ENCODE data around the gene THOC7. TPM values are rescaled to one million over a fixed set of nuclear protein-coding genes. Genes with fewer than 3 reads are reported as not detected.

THOC7 gene
- total RNA-seq, 1 experiment from 2014 or later = 53.0 TPM

DNA sequence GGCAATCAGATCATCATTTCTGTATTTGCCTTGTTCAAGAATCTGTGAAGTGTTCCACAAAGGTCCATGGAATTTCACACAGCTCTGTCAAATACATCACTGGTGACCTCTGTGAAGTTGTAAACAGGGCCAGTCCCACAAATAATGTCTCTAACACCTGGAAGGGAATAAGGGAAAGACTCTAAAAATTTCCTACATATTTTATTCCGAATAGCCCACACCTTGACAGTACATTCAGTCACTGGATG, 44.5 kb downstream of the THOC7 start, which contains the start of gene C3orf49:
TSS of gene C3orf49 (plus strand) at position 149 of the 248 bp plus-strand sequence. CDS start 173 bp downstream, outside the sequence.
- H3K27ac Mint-ChIP-seq = no peak within 1 kb of the TSS
- no peak for ATAC-seq
- TF ChIP-seq, protein P1, sequence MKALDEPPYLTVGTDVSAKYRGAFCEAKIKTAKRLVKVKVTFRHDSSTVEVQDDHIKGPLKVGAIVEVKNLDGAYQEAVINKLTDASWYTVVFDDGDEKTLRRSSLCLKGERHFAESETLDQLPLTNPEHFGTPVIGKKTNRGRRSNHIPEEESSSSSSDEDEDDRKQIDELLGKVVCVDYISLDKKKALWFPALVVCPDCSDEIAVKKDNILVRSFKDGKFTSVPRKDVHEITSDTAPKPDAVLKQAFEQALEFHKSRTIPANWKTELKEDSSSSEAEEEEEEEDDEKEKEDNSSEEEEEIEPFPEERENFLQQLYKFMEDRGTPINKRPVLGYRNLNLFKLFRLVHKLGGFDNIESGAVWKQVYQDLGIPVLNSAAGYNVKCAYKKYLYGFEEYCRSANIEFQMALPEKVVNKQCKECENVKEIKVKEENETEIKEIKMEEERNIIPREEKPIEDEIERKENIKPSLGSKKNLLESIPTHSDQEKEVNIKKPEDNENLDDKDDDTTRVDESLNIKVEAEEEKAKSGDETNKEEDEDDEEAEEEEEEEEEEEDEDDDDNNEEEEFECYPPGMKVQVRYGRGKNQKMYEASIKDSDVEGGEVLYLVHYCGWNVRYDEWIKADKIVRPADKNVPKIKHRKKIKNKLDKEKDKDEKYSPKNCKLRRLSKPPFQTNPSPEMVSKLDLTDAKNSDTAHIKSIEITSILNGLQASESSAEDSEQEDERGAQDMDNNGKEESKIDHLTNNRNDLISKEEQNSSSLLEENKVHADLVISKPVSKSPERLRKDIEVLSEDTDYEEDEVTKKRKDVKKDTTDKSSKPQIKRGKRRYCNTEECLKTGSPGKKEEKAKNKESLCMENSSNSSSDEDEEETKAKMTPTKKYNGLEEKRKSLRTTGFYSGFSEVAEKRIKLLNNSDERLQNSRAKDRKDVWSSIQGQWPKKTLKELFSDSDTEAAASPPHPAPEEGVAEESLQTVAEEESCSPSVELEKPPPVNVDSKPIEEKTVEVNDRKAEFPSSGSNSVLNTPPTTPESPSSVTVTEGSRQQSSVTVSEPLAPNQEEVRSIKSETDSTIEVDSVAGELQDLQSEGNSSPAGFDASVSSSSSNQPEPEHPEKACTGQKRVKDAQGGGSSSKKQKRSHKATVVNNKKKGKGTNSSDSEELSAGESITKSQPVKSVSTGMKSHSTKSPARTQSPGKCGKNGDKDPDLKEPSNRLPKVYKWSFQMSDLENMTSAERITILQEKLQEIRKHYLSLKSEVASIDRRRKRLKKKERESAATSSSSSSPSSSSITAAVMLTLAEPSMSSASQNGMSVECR (CRISPR knock-in tag; IDR thresholded peaks at IDR 0.05; ENCODE audit: borderline replicate concordance) = no peak
- no peak within 1 kb of the TSS for H3K4me3 Mint-ChIP-seq
- no peaks in the 10 kb centered on the region for H3K36me3 Mint-ChIP-seq
- DNase-seq (ENCODE audit: low spot score) = no peak
- ChIA-PET CTCF (interaction anchor here (0.7 to 5.1 kb wide), 8 partner anchors 13 to 469 kb away, joined by 3 to 37 read pairs (median 4); no protein-coding TSS in a partner anchor), POLR2A (interaction anchor here (0.5 kb wide), 1 partner anchor 45 kb away, joined by 3 read pairs; no protein-coding TSS in a partner anchor)
- no peaks in the 10 kb centered on the region for H3K27me3 Mint-ChIP-seq (ENCODE audit: low read depth)
- H3K9me3 Mint-ChIP-seq = no peaks in the 10 kb centered on the region
- H3K4me1 Mint-ChIP-seq = peaks cover 7% of the 10 kb centered on the region

DNA sequence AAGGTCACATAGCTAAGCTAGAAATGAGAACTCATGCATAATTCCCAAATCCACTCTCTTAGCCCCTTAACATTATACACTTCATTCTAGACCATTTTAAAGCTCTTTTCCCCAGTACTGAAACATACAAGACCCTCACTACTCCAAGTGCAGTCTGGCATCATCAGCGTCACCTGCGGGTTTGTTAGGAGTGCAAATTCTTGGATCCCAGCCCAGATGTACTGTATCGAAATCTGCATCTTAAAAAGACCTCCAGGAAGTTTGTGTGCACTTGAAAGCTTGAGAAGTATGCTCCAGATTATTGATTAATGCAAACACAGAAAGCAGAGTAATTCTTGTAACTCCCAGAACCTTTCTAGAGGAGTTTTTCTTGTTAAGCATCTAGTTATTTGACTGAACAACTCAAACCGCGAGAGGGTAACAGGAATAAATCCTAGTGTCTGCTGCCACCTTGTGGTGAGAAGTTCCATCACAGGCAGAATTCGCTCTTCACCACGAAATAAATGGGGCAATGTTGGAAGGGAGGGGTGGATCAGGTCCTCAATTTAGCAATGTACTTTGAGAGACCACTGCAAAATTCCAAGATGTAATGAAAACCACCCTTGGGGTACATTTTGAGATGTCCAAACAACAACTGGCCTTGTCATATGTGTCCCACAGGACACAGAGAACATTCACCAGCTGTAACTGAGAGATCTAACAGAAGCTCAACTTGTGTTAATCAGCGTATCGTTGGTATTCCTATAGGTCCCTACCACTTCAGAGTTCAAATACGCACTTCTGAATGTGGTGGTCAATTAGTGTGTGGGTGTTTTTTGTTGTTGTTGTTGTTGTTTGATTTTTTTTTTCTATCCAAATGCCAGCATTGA, 45.1 kb downstream of the THOC7 start:
- peak; percentile 72 for DNase-seq (ENCODE audit: low spot score)
- POLR2A ChIA-PET = interaction anchor here (0.5 kb wide), 1 partner anchor 44 kb away, joined by 3 read pairs; no protein-coding TSS in a partner anchor
- peaks cover 13% of the 10 kb centered on the region for H3K4me1 Mint-ChIP-seq
- ATAC-seq = peak; percentile 64
- H3K27me3 Mint-ChIP-seq (ENCODE audit: low read depth) = no peaks in the 10 kb centered on the region
- H3K36me3 Mint-ChIP-seq = no peaks in the 10 kb centered on the region
- H3K27ac Mint-ChIP-seq = no peak overlapping the region
- CTCF ChIA-PET = interaction anchor here (0.7 to 5.1 kb wide), 10 partner anchors 13 to 468 kb away, joined by 3 to 37 read pairs (median 4); no protein-coding TSS in a partner anchor
- no peak overlapping the region for H3K4me3 Mint-ChIP-seq
- no peaks in the 10 kb centered on the region for H3K9me3 Mint-ChIP-seq
- TF ChIP-seq, protein P2, sequence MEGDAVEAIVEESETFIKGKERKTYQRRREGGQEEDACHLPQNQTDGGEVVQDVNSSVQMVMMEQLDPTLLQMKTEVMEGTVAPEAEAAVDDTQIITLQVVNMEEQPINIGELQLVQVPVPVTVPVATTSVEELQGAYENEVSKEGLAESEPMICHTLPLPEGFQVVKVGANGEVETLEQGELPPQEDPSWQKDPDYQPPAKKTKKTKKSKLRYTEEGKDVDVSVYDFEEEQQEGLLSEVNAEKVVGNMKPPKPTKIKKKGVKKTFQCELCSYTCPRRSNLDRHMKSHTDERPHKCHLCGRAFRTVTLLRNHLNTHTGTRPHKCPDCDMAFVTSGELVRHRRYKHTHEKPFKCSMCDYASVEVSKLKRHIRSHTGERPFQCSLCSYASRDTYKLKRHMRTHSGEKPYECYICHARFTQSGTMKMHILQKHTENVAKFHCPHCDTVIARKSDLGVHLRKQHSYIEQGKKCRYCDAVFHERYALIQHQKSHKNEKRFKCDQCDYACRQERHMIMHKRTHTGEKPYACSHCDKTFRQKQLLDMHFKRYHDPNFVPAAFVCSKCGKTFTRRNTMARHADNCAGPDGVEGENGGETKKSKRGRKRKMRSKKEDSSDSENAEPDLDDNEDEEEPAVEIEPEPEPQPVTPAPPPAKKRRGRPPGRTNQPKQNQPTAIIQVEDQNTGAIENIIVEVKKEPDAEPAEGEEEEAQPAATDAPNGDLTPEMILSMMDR (IDR thresholded peaks at IDR 0.05) = peak; percentile 87
- TF ChIP-seq, protein P3, sequence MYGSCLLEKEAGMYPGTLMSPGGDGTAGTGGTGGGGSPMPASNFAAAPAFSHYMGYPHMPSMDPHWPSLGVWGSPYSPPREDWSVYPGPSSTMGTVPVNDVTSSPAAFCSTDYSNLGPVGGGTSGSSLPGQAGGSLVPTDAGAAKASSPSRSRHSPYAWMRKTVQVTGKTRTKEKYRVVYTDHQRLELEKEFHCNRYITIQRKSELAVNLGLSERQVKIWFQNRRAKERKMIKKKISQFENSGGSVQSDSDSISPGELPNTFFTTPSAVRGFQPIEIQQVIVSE (CRISPR knock-in tag; IDR thresholded peaks at IDR 0.05; ENCODE audit: borderline replicate concordance) = no peak

DNA sequence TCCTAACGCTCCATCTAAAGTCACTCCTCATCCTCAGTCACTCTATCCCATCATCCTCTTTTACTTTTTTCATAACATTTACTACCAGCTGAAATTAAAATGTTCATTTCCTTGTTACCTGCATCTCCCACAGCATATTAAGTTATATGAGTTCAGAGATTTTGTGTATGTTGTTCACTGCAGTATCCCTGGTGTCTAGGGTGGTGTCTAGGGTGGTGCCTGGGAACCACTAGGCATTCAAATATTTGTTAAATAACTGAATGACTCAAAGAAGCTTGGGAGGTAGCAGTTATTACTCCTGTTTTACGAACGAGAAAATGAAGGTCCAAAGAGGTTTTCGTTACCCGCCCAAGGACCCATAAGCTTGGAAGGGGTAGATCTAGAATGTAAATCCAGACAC, 46.4 kb downstream of the THOC7 start:
- H3K36me3 Mint-ChIP-seq = no peaks in the 10 kb centered on the region
- no peak for ATAC-seq
- no peak for DNase-seq (ENCODE audit: low spot score)
- CTCF ChIA-PET = interaction anchor here (1.0 to 5.1 kb wide), 3 partner anchors 11 to 467 kb away, joined by 3 to 37 read pairs (median 4); no protein-coding TSS in a partner anchor
- POLR2A ChIA-PET = interaction anchor here (0.7 kb wide), 1 partner anchor 162 kb away, joined by 3 read pairs; no protein-coding TSS in a partner anchor
- H3K9me3 Mint-ChIP-seq = no peaks in the 10 kb centered on the region
- no peak overlapping the region for H3K4me3 Mint-ChIP-seq
- TF ChIP-seq, protein P2 (IDR thresholded peaks at IDR 0.05) = no peak
- TF ChIP-seq, protein P4, sequence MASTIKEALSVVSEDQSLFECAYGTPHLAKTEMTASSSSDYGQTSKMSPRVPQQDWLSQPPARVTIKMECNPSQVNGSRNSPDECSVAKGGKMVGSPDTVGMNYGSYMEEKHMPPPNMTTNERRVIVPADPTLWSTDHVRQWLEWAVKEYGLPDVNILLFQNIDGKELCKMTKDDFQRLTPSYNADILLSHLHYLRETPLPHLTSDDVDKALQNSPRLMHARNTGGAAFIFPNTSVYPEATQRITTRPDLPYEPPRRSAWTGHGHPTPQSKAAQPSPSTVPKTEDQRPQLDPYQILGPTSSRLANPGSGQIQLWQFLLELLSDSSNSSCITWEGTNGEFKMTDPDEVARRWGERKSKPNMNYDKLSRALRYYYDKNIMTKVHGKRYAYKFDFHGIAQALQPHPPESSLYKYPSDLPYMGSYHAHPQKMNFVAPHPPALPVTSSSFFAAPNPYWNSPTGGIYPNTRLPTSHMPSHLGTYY (CRISPR knock-in tag; IDR thresholded peaks at IDR 0.05) = no peak
- no peak for TF ChIP-seq TCF7 (CRISPR knock-in tag; IDR thresholded peaks at IDR 0.05; ENCODE audit: low read depth)
- no peak for TF ChIP-seq SMAD3 (CRISPR knock-in tag; IDR thresholded peaks at IDR 0.05; ENCODE audit: borderline replicate concordance)
- TF ChIP-seq, protein P3 (CRISPR knock-in tag; IDR thresholded peaks at IDR 0.05; ENCODE audit: borderline replicate concordance) = no peak
- TF ChIP-seq, protein P5, sequence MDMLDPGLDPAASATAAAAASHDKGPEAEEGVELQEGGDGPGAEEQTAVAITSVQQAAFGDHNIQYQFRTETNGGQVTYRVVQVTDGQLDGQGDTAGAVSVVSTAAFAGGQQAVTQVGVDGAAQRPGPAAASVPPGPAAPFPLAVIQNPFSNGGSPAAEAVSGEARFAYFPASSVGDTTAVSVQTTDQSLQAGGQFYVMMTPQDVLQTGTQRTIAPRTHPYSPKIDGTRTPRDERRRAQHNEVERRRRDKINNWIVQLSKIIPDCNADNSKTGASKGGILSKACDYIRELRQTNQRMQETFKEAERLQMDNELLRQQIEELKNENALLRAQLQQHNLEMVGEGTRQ (CRISPR knock-in tag; IDR thresholded peaks at IDR 0.05) = no peak
- no peak for TF ChIP-seq SMAD4 (CRISPR knock-in tag; IDR thresholded peaks at IDR 0.05)
- H3K27ac Mint-ChIP-seq = no peak overlapping the region
- no peaks in the 10 kb centered on the region for H3K27me3 Mint-ChIP-seq (ENCODE audit: low read depth)
- peaks cover 16% of the 10 kb centered on the region for H3K4me1 Mint-ChIP-seq
